GM12865 (cell line): ENCODE results near the gene ADAMTS3.
"Not testable (repeated sequence)": the region's sequence is repeated elsewhere in the genome, so short reads cannot be mapped to it uniquely, and the experiment has no call there.

Experiments used
- DNase-seq: peaks from one replicate; pipeline ENCODE4 v3.0.0; 2010; ENCODE audit warnings: low read depth
- H3K4me3 ChIP-seq: 2 replicates; pipeline ENCODE4 v1.5.1; 2011; ENCODE audit warnings: mild to moderate bottlenecking, low read depth, low read length, control low read depth
- CTCF ChIP-seq: IDR thresholded peaks from 2 replicates; pipeline ENCODE4 v1.5.1; 2011; ENCODE audit warnings: low read length, control low read depth, low read depth, inconsistent platforms; ENCODE audit not compliant: insufficient read depth; ENCODE audit errors: missing control alignments

Gene ADAMTS3

GRCh38 chr4:72553540-72554337, 15.3 kb downstream of the ADAMTS3 start:
- no peak overlapping the region for H3K4me3 ChIP-seq
- no peak for DNase-seq
- TF ChIP-seq CTCF: no peak

- H3K4me3 ChIP-seq: no peak overlapping the region
- no peak for DNase-seq
- no peak for TF ChIP-seq CTCF
These were observed 16.6 kb downstream of the ADAMTS3 start for GRCh38 chr4:72552447-72552846.

- H3K4me3 ChIP-seq: no peak overlapping the region
- TF ChIP-seq CTCF: no peak
- no peak for DNase-seq
These were observed 22.6 kb downstream of the ADAMTS3 start for GRCh38 chr4:72546456-72546855.

- DNase-seq, H3K4me3 ChIP-seq: not testable (repeated sequence)
These were observed 28.3 kb downstream of the ADAMTS3 start for GRCh38 chr4:72540694-72541093.

GRCh38 chr4:72538006-72538405, 31.0 kb downstream of the ADAMTS3 start:
- no peak for TF ChIP-seq CTCF
- DNase-seq: no peak
- H3K4me3 ChIP-seq: no peak overlapping the region

- no peak for TF ChIP-seq CTCF
- H3K4me3 ChIP-seq: no peak overlapping the region
- no peak for DNase-seq
These were observed 32.6 kb downstream of the ADAMTS3 start for GRCh38 chr4:72536443-72536842.

- no peak for DNase-seq
- TF ChIP-seq CTCF: no peak
- no peak overlapping the region for H3K4me3 ChIP-seq
These were observed 37.2 kb downstream of the ADAMTS3 start for GRCh38 chr4:72531768-72532290.
